Measurements from ENCODE around the gene ROR2. TPM values are rescaled to one million over a fixed set of nuclear protein-coding genes. Genes with fewer than 3 reads are reported as not detected.

The ROR2 gene
- total RNA-seq, 1 experiment from 2014 or later: 2.7 TPM

DNA sequence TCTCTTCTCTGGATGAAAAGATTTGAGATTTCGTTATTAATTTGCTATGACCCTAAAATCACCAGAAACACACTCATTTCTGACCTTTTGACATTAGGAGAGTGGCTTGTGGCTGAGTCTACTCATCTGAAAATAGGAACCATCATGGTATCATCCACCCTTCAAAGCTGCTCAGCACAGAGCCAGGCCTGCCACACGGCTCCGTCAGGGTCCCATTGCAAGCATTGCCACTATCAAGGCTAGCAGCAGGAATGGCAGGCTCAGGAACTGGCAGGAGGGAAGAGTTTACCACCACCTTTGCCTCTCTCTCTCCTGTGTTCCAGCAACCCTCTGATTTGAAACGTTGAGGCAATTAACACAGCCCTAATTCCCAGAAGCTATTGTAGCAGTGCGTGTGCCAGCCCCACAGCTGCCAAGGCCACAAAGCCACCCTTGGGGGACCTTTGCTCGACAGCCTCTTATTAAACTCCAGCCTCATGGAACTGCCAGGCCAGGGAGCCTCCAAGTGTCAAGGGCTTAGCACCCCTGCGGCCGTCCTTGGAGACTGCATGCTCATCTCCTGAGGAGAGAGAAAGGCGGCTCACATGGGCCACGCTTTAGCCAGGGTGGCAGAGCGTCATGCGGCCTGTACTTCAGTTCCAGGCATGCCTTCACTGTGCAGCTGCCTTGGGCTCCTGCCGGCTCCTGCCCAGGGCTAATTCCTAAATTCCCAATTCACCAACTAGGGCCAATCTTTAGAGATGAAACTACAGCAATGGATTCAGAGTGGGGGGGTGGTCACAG, 145.9 kb downstream of the ROR2 start:
- Mint-ChIP-seq H3K27me3 (ENCODE audit: low read depth) (no peaks in the 10 kb centered on the region; the same call in none of the 2 replicates), H3K9me3 (no peaks in the 10 kb centered on the region), H3K4me3 (no peak overlapping the region), H3K36me3 (ENCODE audit: insufficient read depth in 1 of 3, low read depth in 3 of 3) (no peaks in the 10 kb centered on the region), H3K4me1 (no peaks in the 10 kb centered on the region), H3K27ac (no peak overlapping the region)
- Histone ChIP-seq H3K23me2 (ENCODE audit: insufficient read length, low read depth, low read length, poor library complexity, severe bottlenecking) (no peaks in the 10 kb centered on the region), H3K18ac (ENCODE audit: insufficient read length, low read depth, low read length) (no peak overlapping the region), H3K9me3 (ENCODE audit: control insufficient read depth, low read depth, low read length) (no peaks in the 10 kb centered on the region), H3T11ph (ENCODE audit: low read length) (no peak overlapping the region), H3K4me1 (ENCODE audit: insufficient read depth, low read length) (no peaks in the 10 kb centered on the region), H2AFZ (ENCODE audit: low read length) (no peak overlapping the region), H4K5ac (ENCODE audit: insufficient read length, low read depth, low read length) (no peak overlapping the region), H3K14ac (ENCODE audit: insufficient read depth, low read length) (no peak overlapping the region), H2BK20ac (ENCODE audit: low read depth, low read length, poor library complexity, severe bottlenecking) (no peak overlapping the region), H3K9ac (ENCODE audit: extremely low read depth, insufficient read length, low read length) (no peak overlapping the region), H3K79me1 (ENCODE audit: insufficient read depth, low read depth, low read length, poor library complexity, severe bottlenecking) (no peaks in the 10 kb centered on the region), H4K20me1 (ENCODE audit: control insufficient read depth, insufficient read depth, insufficient read length) (no peaks in the 10 kb centered on the region), H2BK15ac (ENCODE audit: low read depth, low read length) (no peak overlapping the region), H3K4me2 (ENCODE audit: insufficient read depth, insufficient read length, low read length) (no peak overlapping the region), H2BK12ac (ENCODE audit: insufficient read length, low read depth, low read length) (no peak overlapping the region), H3K79me2 (ENCODE audit: insufficient read depth, low read length) (no peaks in the 10 kb centered on the region), H3K56ac (ENCODE audit: insufficient read length, low read depth, low read length) (no peak overlapping the region), H3K4ac (ENCODE audit: low read depth, low read length) (no peak overlapping the region), H2BK120ac (ENCODE audit: low read depth, low read length, poor library complexity, severe bottlenecking) (no peak overlapping the region), H4K8ac (replicated peaks; ENCODE audit: insufficient read length, low read depth, low read length) (no peak overlapping the region), H3K27ac (ENCODE audit: insufficient read length, low read depth, low read length) (no peak overlapping the region), H2BK5ac (ENCODE audit: insufficient read length, low read length) (no peak overlapping the region), H2AK5ac (ENCODE audit: insufficient read length, low read length) (no peak overlapping the region), H3K27me3 (ENCODE audit: insufficient read depth, low read length) (no peaks in the 10 kb centered on the region), H3K23ac (ENCODE audit: insufficient read length, low read depth, low read length) (no peak overlapping the region), H4K91ac (ENCODE audit: insufficient read length, low read depth, low read length) (no peak overlapping the region)
- TF ChIP-seq, protein P1, sequence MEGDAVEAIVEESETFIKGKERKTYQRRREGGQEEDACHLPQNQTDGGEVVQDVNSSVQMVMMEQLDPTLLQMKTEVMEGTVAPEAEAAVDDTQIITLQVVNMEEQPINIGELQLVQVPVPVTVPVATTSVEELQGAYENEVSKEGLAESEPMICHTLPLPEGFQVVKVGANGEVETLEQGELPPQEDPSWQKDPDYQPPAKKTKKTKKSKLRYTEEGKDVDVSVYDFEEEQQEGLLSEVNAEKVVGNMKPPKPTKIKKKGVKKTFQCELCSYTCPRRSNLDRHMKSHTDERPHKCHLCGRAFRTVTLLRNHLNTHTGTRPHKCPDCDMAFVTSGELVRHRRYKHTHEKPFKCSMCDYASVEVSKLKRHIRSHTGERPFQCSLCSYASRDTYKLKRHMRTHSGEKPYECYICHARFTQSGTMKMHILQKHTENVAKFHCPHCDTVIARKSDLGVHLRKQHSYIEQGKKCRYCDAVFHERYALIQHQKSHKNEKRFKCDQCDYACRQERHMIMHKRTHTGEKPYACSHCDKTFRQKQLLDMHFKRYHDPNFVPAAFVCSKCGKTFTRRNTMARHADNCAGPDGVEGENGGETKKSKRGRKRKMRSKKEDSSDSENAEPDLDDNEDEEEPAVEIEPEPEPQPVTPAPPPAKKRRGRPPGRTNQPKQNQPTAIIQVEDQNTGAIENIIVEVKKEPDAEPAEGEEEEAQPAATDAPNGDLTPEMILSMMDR (conservative IDR thresholded peaks at IDR 0.05): no peak
- no peak for DNase-seq
- WGBS (ENCODE audit: extremely low coverage, insufficient read length, low lambda C conversion rate): no CpG with 5 or more reads among the region's 13 CpGs
